Measurements from ENCODE around the gene SAMD11.

DNA sequence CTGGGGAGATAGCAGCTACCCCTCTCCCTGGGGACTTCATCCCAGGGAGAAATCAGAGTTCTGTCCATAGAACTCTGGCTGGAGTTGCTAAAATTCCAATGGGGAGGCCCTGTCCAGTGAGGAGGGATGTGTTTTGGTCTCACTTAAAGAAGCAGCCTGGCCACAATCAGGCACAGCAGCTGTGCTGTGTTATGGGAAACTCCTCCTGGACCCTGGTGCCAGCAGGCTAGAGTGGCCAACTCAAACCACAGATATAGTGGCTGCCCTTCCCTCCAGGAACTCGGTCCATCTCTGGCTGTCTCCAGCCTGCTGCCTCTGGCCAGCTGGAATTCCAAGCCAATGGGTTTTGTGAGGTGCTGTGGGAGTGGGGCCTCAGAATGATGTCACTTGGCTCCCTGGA lies 37.4 kb upstream of the SAMD11 start:
- no peak for TF ChIP-seq POLR2A (IDR thresholded peaks at IDR 0.05; ENCODE audit: low read depth)
- TF ChIP-seq, protein P1, sequence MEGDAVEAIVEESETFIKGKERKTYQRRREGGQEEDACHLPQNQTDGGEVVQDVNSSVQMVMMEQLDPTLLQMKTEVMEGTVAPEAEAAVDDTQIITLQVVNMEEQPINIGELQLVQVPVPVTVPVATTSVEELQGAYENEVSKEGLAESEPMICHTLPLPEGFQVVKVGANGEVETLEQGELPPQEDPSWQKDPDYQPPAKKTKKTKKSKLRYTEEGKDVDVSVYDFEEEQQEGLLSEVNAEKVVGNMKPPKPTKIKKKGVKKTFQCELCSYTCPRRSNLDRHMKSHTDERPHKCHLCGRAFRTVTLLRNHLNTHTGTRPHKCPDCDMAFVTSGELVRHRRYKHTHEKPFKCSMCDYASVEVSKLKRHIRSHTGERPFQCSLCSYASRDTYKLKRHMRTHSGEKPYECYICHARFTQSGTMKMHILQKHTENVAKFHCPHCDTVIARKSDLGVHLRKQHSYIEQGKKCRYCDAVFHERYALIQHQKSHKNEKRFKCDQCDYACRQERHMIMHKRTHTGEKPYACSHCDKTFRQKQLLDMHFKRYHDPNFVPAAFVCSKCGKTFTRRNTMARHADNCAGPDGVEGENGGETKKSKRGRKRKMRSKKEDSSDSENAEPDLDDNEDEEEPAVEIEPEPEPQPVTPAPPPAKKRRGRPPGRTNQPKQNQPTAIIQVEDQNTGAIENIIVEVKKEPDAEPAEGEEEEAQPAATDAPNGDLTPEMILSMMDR (IDR thresholded peaks at IDR 0.05) = no peak
